ENCODE results near the gene NMUR1.

The NMUR1 gene

GRCh38 chr2:231554748-231555545 is 24.7 kb upstream of the NMUR1 start:
- no peak overlapping the region for H3K4me3 ChIP-seq (ENCODE audit: low read depth, low read length)
- no peaks in the 10 kb centered on the region for H3K27me3 ChIP-seq
- H3K4me1 ChIP-seq, result no peaks in the 10 kb centered on the region
- H3K9me3 ChIP-seq, result no peaks in the 10 kb centered on the region
- H3K36me3 ChIP-seq, result no peaks in the 10 kb centered on the region
- no peak for DNase-seq
- no peak for TF ChIP-seq CTCF (IDR thresholded peaks at IDR 0.05; ENCODE audit: low read depth, low read length)

- H3K27me3 ChIP-seq, result no peaks in the 10 kb centered on the region
- no peak overlapping the region for H3K4me3 ChIP-seq (ENCODE audit: low read depth, low read length)
- H3K9me3 ChIP-seq, result no peaks in the 10 kb centered on the region
- no peaks in the 10 kb centered on the region for H3K36me3 ChIP-seq
- no peak for TF ChIP-seq CTCF (IDR thresholded peaks at IDR 0.05; ENCODE audit: low read depth, low read length)
- DNase-seq, result no peak
- no peaks in the 10 kb centered on the region for H3K4me1 ChIP-seq
These were observed 24.1 kb upstream of the NMUR1 start for GRCh38 chr2:231554327-231554726.

- no peak overlapping the region for H3K4me3 ChIP-seq (ENCODE audit: low read depth, low read length)
- no peaks in the 10 kb centered on the region for H3K36me3 ChIP-seq
- TF ChIP-seq CTCF (IDR thresholded peaks at IDR 0.05; ENCODE audit: low read depth, low read length), result no peak
- H3K9me3 ChIP-seq, result no peaks in the 10 kb centered on the region
- no peaks in the 10 kb centered on the region for H3K4me1 ChIP-seq
- no peaks in the 10 kb centered on the region for H3K27me3 ChIP-seq
- no peak for DNase-seq
These were observed 22.5 kb upstream of the NMUR1 start for GRCh38 chr2:231552752-231553151.

- no peaks in the 10 kb centered on the region for H3K36me3 ChIP-seq
- TF ChIP-seq CTCF (IDR thresholded peaks at IDR 0.05; ENCODE audit: low read depth, low read length), result no peak
- no peaks in the 10 kb centered on the region for H3K9me3 ChIP-seq
- no peaks in the 10 kb centered on the region for H3K27me3 ChIP-seq
- no peaks in the 10 kb centered on the region for H3K4me1 ChIP-seq
- H3K4me3 ChIP-seq (ENCODE audit: low read depth, low read length), result no peak overlapping the region
- DNase-seq, result no peak
These were observed 19.4 kb upstream of the NMUR1 start for GRCh38 chr2:231549446-231550239.

GRCh38 chr2:231548752-231549151 is 18.5 kb upstream of the NMUR1 start:
- Histone ChIP-seq H3K4me1 (no peaks in the 10 kb centered on the region), H3K36me3 (no peaks in the 10 kb centered on the region), H3K4me3 (ENCODE audit: low read depth, low read length) (no peak overlapping the region), H3K9me3 (no peaks in the 10 kb centered on the region), H3K27me3 (no peaks in the 10 kb centered on the region)
- TF ChIP-seq CTCF (IDR thresholded peaks at IDR 0.05; ENCODE audit: low read depth, low read length), result no peak
- DNase-seq, result no peak
